Chondrocyte (in vitro differentiated cells): Measurements from ENCODE around the gene CRYZL1. TPM values are rescaled to one million over a fixed set of nuclear protein-coding genes. Genes with fewer than 3 reads are reported as not detected.

Source experiments
- DNase-seq: peaks from one replicate; pipeline ENCODE4 v3.0.0; 2021; ENCODE audit warnings: mixed read lengths, low spot score
- H3K27ac Mint-ChIP-seq: one replicate; pipeline ENCODE4 v1.8.0; 2021; ENCODE audit warnings: mild to moderate bottlenecking, moderate library complexity, mixed read lengths; ENCODE audit not compliant: unreplicated experiment
- H3K27me3 Mint-ChIP-seq: 2 replicates; pipeline ENCODE4 v1.8.0; 2021; ENCODE audit warnings: low read depth, mixed read lengths
- H3K36me3 Mint-ChIP-seq: 2 replicates; pipeline ENCODE4 v1.8.0; 2021; ENCODE audit warnings: low read depth, mixed read lengths
- H3K4me1 Mint-ChIP-seq: 2 replicates; pipeline ENCODE4 v1.8.0; 2021; ENCODE audit warnings: low read depth, mild to moderate bottlenecking, mixed read lengths
- H3K4me3 Mint-ChIP-seq: one replicate; pipeline ENCODE4 v1.8.0; 2021; ENCODE audit warnings: mild to moderate bottlenecking, moderate library complexity, mixed read lengths; ENCODE audit not compliant: unreplicated experiment
- H3K9me3 Mint-ChIP-seq: 2 replicates; pipeline ENCODE4 v1.8.0; 2021; ENCODE audit warnings: low read depth, mixed read lengths
- long read RNA-seq: library from polyadenylated mRNA; stranded (forward); transcript quantifications from one replicate; pipeline ENCODE4 v2.0.0, GENCODE V29; 2021
- total RNA-seq: library from RNA; stranded (reverse); gene quantifications from 3 replicates; pipeline ENCODE4 v1.2.1, GENCODE V29; 2021
- TF ChIP-seq, protein P1 (sequence below): fragments of 200-600 bp; sonication (generic); IDR thresholded peaks from 2 replicates; pipeline ENCODE4 v1.5.0; 2021; ENCODE audit warnings: antibody characterized with exemption, mild to moderate bottlenecking, moderate library complexity

CRYZL1 gene
- 30.4 to 39.9 TPM (median 30.7 TPM) in 3 replicates for total RNA-seq
- long read RNA-seq, transcript CRYZL1-204 (13 exons, 1,617 nt), result major isoform, 19 of 42 reads
- long read RNA-seq, transcript CRYZL1-209 (12 exons, 2,558 nt), result minor isoform, 5 of 42 reads
- long read RNA-seq, partial matches to known transcripts, result 2 of 42 reads
- long read RNA-seq, other reads (novel, unspliced or antisense), result 12 of 42 reads

DNA sequence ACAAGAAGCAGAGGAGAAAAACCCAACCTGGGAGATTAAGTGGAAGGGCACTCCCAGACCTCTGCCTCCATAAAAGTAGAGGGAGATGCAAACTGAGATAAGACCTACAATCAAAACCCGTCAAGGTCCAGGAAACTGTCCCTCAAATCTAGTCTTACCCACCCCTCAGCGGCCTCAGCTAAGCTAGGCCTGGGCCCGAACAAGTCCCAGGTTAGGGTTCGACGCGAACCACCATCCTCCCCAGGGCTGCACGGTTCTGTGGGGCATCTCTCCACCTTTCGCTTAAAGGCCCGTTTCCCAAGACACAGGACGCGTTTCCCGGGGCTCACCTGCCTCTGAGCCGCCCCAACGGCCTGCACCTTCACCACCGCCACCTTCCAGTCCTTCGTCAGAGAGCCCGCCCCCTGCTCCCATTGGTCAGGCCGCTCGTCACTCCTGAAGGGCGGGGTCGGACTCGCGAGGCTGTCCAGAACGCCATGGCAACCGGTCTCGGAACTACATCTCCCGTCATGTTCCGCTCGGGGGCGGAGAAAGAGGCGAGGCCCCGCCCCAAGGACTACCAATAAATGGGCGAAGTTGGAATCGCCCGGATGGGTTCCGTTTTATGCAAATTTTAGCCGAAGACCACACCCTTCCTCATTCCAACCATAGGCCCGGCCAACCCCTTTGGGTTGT, at the start of gene CRYZL1:
Gene CRYZL1, minus strand, starts transcription at position 390 of the 675 bp plus-strand sequence. CDS start 10,190 bp downstream, outside the sequence.
- peak within 1 kb of the TSS; percentile 97 for H3K27ac Mint-ChIP-seq
- H3K36me3 Mint-ChIP-seq, result peaks cover 2% of the 10 kb centered on the region
- peak within 1 kb of the TSS; percentile 94 for H3K4me3 Mint-ChIP-seq
- H3K9me3 Mint-ChIP-seq, result no peaks in the 10 kb centered on the region
- H3K27me3 Mint-ChIP-seq, result no peaks in the 10 kb centered on the region
- peak; percentile 100 for DNase-seq
- H3K4me1 Mint-ChIP-seq, result peaks cover 34% of the 10 kb centered on the region
- TF ChIP-seq, protein P1, sequence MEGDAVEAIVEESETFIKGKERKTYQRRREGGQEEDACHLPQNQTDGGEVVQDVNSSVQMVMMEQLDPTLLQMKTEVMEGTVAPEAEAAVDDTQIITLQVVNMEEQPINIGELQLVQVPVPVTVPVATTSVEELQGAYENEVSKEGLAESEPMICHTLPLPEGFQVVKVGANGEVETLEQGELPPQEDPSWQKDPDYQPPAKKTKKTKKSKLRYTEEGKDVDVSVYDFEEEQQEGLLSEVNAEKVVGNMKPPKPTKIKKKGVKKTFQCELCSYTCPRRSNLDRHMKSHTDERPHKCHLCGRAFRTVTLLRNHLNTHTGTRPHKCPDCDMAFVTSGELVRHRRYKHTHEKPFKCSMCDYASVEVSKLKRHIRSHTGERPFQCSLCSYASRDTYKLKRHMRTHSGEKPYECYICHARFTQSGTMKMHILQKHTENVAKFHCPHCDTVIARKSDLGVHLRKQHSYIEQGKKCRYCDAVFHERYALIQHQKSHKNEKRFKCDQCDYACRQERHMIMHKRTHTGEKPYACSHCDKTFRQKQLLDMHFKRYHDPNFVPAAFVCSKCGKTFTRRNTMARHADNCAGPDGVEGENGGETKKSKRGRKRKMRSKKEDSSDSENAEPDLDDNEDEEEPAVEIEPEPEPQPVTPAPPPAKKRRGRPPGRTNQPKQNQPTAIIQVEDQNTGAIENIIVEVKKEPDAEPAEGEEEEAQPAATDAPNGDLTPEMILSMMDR, result no peak

DNA sequence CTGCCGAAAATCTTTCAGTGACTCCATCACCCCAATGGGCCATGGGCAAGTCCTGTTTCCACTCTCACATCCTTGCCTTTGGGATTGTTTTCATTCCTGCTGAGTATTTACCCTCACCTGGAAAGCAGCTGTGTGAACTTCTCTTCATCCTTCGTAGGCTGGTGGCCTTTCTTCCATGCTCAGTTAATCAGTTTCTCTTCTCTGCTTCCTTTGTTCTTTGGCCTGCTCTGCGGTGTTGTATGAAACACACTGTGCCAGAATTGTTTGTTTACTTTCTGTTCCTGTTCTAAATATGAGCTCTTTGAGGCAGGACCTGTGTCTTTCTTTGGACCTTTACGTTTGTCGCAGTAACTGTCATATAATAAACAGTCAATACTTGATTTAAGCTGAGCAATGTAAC, 49.3 kb upstream of the CRYZL1 start:
- Mint-ChIP-seq H3K9me3 (no peaks in the 10 kb centered on the region), H3K27me3 (no peaks in the 10 kb centered on the region), H3K4me3 (no peak overlapping the region), H3K36me3 (peaks cover 2% of the 10 kb centered on the region), H3K27ac (peak overlapping the region; percentile 6), H3K4me1 (peaks cover 49% of the 10 kb centered on the region)
- TF ChIP-seq, protein P1, result no peak
- DNase-seq, result no peak

DNA sequence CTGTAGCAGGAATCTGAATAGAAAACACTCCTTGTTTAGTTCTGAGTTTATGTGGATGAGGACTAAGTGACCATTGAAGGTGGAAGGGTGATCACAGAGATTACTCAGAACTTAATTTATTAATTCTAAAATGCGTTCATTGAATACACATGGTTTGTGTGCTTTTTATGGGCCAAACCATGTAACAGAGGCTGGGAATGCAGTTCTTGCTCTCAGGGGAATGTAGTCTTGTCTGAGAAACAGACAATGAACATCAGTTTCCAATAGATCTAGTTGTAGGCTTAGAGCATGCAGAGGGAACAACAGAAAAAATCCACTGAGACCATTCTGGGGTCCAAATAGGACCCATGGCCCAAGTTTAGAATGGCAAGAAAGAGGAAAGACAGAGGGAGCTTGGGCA, 46.8 kb upstream of the CRYZL1 start:
- DNase-seq, result no peak
- Mint-ChIP-seq H3K9me3 (no peaks in the 10 kb centered on the region), H3K27me3 (no peaks in the 10 kb centered on the region), H3K4me1 (peaks cover 69% of the 10 kb centered on the region), H3K27ac (peak overlapping the region; percentile 62), H3K36me3 (peaks cover 2% of the 10 kb centered on the region), H3K4me3 (no peak overlapping the region)
- TF ChIP-seq, protein P1, result no peak

DNA sequence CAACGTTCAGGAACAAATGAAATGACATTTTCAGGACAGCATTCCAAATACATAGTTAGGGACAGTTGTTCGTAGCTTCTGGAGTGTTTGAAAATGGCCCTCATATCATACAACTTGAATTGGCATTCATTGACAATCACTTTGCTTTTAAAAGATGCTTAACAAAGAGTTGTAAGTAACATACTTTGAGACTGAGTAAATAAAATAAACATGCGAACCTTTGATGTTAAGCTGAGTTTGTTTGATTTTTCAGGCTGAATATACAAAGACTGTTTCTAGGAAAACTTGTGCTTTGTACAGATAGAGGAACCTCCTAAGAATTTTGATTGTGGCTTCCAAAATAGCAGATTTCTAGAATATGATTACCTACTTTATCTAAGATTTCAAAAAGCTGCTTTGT, 46.1 kb upstream of the CRYZL1 start:
- Mint-ChIP-seq H3K9me3 (no peaks in the 10 kb centered on the region), H3K27ac (no peak overlapping the region), H3K27me3 (no peaks in the 10 kb centered on the region), H3K4me3 (no peak overlapping the region), H3K4me1 (peaks cover 75% of the 10 kb centered on the region), H3K36me3 (peaks cover 2% of the 10 kb centered on the region)
- no peak for DNase-seq
- TF ChIP-seq, protein P1, result no peak

DNA sequence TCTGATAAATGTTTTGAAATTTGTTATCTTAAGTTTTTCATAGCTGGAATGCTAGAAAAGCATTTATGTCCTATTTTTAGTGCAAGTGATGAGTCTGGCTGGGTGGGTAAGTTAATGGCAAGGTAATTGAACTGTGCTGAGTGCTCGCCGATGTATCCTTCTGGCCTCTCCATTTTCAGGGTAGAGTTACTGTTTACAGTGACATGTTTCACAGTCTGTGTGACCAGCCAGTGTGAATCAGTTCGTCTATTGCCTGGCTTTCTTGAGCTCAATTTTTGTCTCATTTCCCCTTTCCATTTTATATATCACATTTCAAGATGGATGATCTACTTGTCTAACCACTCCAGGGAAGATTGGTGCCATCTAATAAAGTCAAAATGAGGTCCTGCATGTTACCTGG, 44.8 kb upstream of the CRYZL1 start:
- no peak for DNase-seq
- peaks cover 67% of the 10 kb centered on the region for H3K4me1 Mint-ChIP-seq
- no peaks in the 10 kb centered on the region for H3K9me3 Mint-ChIP-seq
- peaks cover 2% of the 10 kb centered on the region for H3K36me3 Mint-ChIP-seq
- TF ChIP-seq, protein P1, result no peak
- peak overlapping the region; percentile 21 for H3K4me3 Mint-ChIP-seq
- H3K27me3 Mint-ChIP-seq, result no peaks in the 10 kb centered on the region
- peak overlapping the region; percentile 85 for H3K27ac Mint-ChIP-seq
